Measurements from ENCODE around the gene ZNF555.
"Not testable (repeated sequence)": the region's sequence is repeated elsewhere in the genome, so short reads cannot be mapped to it uniquely, and the experiment has no call there.

Gene ZNF555

DNA sequence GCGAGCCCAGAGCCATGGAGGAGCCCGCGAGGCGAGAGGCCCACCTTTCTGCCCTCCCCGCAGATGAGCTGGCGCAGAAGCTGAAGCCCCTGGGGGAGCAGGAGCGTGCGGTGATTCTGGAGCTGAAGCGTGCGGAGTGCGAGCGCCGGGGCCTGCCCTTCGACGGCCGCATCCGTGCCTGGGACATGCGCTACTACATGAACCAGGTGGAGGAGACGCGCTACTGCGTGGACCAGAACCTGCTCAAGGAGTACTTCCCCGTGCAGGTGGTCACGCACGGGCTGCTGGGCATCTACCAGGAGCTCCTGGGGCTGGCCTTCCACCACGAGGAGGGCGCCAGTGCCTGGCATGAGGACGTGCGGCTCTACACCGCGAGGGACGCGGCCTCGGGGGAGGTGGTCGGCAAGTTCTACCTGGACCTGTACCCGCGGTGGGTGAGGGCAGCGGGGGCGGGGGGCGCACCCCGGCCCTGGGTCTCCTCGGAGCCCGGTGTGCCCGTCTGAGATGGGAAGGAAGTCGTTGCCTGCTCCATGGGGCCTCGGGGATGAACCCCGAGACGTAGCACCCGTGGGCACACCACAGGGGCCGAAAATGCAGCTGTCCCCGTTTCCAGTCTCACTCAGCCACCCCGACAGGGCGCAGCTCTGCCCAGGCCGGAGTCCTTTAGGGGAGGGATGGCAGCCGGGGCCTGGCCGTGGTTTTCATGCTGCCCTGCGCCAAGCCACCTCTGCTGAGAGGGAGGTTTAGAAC is 33.7 kb upstream of the ZNF555 start:
- no peak for DNase-seq

DNA sequence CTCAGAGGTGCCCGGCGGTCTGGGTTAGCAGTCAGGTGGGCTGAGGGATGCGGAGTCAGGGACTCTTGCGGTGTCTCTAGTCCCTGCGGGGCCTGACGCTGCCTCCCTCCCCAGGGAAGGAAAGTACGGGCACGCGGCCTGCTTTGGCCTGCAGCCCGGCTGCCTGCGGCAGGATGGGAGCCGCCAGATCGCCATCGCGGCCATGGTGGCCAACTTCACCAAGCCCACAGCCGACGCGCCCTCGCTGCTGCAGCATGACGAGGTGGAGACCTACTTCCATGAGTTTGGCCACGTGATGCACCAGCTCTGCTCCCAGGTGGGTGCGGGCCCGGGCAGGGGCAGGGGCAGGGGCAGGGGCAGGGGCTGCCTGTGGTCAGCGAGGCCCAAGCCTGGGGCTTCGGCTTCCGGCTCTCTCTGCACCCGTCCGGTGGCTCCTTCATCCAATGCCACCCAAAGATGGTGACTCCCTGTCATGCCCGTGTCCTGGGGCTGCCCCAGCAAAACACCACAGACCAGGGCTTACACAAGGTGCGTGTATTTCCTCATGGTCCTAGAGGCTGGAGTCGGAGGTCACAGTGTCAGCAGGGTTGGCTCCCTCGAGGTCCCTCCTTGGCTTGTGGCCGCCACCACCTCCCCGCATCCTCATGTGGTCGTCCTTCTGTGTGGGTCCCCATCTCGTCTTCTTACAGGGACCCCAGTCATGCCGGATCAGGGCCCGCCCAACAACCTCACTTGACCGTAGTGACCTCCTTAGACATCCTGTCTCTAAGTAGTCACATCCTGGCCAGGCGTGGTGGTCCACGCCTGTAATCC is 32.9 kb upstream of the ZNF555 start:
- DNase-seq = no peak

DNA sequence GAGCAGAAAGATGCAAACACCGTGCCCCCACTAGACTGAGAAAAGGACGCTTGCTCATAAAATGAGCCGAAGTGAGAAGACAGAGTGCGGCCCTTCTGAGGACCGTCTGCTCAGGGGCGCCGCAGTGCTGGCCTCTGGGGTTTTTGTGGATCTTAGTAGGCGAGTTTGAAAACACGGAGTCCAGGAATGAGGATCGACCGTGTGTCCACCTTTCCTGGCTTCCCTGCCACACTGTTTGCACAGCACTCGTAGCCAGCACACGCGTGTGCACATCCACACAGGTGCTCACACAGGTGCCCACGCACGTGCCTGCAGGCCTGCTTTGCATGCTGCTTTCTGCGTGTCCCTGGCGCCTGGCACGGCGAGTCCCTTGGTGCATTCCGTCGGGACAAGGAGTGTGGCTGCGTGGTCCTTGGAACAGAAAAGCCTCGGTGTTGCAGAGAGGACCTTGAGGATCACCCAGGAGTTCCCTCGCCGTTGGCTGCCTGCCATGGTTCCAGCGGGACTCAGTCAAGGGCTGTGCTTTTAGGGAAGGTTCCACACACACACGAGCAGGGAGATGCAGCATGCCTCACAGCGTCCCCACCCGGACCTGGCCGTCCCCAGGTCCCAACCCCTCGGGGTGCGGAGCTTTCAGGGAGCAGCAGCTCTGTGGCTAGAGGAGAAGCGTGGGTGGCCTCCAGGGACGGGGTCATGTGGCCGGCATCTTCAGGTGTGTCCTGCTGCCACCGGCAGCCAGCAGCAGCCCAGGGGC is 31.7 kb upstream of the ZNF555 start:
- no peak for DNase-seq

DNA sequence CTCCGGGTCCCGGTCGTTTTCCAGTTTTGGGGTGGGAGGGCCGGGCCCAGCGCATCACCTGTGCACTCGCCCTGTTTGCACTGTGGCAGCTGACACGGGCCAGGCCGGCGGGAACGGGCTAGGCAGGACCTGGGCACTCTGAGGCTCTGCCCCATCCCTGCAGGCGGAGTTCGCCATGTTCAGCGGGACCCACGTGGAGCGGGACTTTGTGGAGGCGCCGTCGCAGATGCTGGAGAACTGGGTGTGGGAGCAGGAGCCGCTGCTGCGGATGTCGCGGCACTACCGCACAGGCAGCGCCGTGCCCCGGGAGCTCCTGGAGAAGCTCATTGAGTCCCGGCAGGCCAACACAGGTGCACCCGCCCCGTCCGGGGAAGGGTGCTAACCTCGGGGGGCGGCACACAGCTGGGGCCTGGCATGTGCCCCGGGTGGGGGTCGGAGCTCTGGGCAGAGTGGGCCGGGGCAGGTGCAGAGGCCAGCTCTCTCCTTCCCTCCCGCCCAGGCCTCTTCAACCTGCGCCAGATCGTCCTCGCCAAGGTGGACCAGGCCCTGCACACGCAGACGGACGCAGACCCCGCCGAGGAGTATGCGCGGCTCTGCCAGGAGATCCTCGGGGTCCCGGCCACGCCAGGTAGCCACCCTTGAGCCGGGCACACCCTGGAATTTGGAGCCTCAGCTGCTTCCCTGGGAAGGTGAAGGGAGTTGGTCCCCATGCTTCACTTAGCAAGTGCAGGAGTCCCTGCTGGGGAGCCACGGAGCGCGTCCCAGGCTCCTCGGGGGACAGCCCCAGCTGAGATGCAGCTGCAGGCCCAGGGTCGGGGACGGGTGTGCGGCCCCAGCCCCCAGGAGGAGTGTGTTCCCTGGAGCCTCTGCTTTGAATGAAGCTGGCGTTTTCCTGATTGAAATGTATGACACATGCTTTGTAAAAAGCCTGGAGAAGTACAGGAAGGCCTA is 30.9 kb upstream of the ZNF555 start:
- no peak for DNase-seq

DNA sequence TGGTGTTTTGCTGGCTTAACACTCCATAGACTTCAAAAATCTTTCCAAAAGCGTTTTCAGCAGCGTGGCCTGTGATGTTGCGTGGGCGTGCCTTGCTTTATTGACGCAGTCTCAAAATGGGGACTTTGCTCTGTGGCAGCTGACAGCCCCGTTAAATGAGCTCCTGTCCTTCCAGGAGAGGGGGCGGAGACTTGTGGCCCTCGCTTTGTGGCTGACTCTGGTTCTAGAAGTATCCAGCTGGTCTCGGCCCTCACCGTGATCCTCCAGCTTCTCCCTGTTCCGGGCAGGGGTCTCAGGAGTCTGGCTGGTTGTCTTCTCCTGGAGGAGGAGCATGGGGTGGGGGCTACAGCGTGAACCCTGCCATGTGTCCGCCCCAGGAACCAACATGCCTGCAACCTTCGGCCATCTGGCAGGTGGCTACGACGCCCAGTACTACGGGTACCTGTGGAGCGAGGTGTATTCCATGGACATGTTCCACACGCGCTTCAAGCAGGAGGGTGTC is 30.0 kb upstream of the ZNF555 start:
- no peak for DNase-seq

DNA sequence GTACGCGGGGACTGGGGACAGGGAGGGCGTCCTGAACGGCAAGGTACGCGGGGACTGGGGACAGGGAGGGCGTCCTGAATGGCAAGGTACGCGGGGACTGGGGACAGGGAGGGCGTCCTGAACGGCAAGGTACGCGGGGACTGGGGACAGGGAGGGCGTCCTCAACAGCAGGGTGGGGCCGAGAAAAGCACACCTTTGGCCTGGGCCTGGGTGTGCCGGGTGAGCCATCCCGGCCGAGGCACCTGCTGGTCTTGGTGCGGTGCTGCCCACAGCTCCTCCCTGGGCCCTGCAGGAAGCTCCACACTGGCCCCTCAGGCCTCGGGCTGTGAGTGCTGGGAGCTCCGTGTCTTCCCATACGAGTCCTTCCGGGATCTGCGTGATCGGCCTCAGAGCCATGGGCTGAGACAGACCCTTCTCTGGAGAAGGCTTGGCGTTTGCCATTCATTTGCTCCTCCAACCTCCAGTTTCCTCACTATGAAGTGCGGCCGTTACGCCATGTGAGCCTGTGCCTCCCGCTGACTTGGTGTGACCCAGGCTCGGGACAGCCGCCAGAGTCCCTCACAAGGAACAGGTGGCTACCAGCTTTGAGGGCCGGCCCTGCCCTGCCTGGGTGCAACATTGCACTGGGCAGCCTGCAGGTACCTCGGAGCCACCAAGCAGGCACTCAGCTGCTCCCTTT is 29.4 kb upstream of the ZNF555 start:
- DNase-seq = no peak

DNA sequence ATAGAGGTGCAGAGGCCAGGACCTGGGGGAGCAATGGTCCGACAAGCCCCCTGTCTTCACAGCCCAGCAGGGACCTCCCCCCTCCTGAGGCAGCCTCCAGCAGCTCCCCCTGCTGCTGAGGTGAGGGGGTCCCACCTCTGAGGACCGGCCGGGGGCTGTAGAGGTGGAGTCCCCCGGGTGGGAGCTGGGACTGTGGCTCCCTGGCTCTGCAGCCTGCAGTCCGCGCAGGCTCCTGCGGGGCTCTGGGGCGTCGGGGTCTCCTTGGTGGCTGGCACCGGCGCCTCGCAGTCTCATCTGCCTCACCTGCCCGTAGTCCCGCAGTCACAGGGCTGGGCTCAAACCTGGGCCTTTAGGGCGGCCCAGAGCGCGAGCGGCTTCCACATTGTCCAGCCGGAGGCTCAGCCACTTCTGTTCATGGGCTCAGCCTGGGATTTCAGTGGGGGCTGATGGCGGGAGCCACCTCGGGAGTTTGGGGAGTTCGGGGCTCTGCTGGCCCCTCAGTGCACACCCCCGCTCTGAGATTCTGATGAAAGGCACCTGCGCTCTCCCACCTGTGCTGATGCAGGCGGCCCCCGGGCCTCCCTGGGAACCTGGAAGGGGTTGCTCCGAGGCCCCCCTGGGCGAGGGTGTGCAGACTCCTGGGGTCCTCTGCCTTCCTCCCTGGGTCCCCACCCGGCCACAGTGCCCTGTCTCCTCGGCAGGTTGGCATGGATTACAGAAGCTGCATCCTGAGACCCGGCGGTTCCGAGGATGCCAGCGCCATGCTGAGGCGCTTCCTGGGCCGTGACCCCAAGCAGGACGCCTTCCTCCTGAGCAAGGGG is 28.7 kb upstream of the ZNF555 start:
- no peak for DNase-seq

DNA sequence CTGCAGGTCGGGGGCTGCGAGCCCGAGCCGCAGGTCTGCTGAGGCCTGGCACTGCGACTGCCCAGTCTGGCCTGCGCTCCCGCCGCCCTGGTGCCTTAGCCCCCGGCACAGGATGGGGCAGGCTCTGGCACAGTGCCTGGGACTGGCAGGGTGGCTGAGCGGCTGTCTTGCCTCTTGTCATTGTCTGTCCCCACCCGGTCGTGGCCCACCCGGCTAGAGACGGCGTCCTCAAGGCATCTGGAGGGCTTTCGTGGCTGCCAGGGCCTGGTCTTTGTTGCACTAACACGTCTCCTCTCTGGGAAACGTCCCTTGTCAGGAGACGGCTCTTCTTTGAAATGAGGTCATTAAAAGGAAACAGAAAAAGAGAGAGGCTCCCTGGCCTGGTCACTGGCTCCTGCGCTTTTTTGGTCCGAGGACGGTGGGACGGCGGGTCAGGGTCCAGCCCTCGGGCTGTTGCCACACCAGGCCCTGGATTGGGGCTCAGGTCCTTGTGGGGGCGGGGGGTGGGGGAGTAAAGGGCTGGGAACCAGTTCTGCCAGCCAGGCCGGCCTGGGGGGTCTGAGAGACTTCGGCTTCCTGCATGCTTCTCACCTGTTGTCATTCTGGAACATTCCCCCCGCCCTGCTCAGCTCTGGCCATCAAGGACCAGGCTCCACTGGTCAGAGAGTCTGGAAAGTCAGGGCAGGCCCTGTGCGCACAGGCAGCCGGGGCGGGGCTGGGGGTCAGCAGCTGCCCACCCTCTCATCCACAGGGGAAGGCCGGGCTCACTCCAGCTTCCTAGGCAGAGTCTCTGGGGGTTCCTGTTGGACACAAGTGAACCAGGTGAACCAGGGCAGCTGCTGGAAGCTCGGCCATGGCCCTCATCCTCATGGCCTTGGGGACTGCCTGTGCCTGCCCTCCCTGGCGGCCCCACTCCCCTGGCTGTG is 27.8 kb upstream of the ZNF555 start:
- DNase-seq = no peak

DNA sequence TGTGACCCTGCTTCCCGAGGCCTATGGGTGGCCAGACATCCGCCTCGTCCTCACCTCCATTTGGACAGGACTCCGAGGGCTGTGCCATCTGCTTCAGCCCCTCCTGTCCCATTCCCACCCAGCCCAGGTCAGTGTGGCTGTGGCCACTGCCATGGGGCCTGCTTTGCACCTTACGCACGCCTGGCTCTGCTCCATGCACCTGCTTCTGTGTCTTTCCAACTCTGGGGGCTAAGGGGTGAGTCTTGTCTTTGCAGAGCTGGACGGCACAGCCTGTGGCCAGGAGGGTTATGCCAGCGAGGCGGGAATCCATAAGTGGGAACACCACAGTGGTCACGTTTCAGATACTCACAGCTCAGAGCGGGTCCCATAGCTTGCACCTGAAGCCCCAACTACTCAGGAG is 26.8 kb upstream of the ZNF555 start:
- no peak for DNase-seq

DNA sequence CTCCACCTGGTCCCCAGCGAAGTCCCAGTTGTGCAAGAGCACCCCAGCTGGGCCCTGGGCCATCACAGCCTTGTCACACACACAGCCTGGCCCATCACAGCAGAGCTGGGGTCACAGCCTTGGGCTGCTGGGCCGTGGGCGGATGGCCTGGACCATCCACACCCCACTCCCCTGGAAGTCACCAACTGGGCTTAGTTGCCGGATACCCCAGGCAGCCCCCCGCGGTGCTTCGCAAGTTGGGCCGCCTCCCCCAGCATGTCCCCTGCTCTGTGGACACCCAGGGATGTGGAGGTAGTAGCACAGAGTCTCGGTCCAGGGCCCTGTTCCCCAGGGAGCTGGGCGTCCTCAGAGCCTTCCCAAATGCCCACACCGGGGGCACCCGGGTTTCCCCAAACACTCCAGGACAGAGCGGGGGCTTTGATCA is 26.1 kb upstream of the ZNF555 start:
- no peak for DNase-seq

DNA sequence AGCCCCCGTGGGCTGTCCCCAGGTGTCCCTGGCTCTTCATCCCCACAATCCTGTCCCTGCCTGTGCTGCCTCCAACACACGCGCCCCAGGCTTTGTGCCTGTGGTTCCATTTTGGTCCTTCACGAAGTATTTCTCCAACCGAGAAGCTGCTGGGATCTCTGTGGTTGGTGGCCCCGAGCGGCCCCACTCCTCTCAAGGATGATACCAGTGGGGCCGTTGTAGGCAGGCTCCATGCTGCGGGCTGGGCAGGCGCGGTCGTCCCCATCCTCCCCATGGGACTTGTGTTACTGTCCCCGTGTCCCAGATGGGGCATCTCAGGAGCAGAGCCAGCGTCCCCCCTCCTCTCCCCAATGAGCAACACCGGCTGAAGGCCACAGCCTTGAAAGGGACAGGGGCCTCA is 25.4 kb upstream of the ZNF555 start:
- DNase-seq = no peak

DNA sequence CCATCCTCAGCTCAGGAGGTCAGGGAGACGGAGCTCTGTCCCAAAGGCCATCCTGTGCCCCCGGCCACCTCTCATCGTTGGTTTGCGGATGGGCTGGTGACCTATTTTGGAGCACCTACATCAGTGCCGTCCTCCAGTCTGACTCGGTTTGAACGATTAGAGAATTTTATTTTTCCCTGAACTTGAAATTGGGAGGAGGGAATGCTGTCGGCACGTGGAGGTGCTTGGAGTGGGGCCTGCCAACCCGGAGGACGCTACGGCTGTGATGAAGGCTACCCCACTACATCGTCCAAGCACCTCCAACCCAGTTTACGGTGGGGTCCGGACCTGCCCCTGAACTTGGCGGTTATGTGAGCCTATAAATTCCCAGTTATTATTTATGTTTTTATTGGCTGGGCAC is 24.6 kb upstream of the ZNF555 start:
- DNase-seq = no peak

DNA sequence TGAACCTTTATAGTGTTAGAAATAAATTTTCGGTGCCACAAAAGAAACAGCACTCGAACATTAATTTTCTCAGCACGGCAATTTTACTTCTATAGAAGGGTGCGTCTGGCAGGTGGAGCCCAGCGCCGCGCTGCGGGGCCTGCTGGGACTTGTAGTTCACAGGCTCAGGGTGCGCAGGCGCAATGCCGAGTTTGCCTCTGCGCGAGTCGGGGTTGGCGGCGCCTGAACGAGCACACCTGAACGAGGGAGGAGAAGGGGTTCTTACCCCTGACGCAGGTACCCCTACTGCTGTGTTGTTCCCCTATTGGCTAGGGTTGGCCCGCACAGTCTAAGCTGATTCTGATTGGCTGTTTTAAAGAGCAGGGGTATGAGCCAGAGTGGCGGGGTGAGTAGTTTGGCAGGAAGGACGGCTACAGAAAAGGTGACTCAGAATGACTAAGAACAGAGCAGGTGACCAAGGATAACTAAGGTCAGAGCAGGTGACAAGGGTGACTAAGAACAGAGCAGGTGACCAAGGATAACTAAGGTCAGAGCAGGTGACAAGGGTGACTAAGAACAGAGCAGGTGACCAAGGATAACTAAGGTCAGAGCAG is 23.9 kb upstream of the ZNF555 start:
- not testable (repeated sequence) for DNase-seq

DNA sequence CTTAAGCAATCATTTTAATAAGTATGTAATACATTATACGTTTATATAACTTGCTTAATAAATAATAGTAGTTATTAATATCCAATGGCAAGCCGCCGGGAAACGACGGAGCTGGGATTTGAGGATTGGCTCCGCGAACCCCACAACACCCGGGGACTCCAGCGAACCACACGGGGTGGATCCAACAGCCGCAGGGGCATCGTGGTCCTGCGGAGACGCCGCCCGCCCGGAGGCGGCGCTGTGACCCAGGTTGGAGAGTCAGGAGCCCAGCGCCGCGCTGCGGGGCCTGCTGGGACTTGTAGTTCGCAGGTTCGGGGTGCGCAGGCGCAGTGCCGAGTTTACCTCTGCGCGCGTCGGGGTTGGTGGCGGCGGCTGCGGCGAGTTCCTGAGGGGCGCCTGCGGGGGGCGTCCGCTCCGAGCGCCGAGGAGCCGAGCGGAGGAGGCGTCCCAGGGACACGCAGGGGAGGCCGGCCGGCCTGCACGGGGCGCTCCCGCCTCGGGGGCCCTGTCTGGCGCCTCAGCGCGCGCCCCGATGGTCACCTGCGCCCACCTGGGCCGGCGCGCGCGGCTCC is 21.6 kb upstream of the ZNF555 start, which contains the start of gene ZNF554:
ZNF554 (plus strand) TSS at position 329 of the 572 bp plus-strand sequence; CDS start at position 533, 204 bp downstream.
- peak; percentile 93 for DNase-seq

DNA sequence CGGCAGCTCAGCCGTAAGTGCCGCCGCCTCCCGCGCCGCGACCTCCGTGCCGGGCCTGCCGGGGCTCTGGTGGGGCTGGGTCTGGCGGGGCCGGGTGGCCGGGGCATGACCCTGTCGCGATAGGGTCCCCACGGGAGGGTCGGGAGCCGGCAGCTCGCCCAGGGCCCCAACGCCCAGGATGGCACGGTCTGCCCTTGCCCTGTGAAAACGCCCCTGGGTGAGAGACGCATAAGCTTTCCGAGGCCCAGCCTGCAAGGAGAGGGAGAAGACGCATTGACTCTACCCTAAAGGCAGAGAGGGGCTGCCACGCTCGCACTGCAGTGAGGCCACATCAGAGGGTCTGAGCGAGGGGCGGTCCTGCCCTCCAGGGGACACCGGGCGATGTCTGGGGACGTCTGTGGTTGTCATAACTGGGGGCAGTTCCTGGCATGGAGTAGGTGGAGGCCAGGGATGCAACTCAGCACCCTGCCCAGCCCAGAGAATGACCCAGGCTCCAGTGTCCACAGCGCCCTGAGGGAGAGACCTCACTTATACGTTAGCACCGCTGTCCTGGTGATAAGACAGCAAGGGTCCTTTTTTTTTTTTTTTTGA is 21.1 kb upstream of the ZNF555 start:
- DNase-seq = peak; percentile 26

DNA sequence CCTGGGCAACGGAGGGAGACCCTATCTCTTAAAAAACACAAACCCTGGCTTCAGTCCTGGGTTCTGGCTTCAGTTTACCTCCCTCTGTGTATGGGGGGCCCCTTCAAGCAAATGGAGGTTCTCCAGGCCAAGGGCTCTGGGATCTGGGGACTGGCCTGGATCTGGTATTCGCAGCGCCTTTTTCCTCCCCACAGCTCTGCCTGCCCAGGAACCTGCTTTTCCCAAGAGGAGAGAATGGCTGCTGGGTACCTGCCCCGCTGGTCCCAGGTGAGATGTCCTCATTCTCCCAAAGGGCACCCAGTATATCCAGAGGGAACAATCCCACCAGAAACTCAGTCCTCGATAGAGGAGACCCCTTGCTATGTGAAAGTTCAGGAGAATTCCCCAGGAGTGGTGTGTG is 18.4 kb upstream of the ZNF555 start:
- no peak for DNase-seq

DNA sequence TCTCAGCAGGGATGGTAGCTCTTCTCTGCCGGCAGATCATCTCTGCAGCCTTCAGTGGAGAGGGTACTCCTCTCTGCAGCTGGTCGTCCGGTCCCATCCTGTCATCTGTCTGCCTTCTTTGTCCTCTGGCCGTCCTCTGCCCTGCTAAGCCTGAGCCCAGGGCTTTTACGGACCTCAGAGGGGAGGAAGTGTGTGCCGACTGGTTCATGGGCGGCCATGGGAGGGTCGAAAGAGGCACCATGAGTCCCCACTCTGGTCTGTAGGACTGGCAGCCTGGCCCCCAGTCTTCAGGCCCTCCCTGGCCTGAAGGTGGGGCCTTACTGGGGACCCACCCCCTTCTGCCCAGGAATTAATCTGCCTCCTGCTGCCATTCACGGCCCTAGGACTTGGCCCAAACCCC is 17.6 kb upstream of the ZNF555 start:
- DNase-seq = no peak

DNA sequence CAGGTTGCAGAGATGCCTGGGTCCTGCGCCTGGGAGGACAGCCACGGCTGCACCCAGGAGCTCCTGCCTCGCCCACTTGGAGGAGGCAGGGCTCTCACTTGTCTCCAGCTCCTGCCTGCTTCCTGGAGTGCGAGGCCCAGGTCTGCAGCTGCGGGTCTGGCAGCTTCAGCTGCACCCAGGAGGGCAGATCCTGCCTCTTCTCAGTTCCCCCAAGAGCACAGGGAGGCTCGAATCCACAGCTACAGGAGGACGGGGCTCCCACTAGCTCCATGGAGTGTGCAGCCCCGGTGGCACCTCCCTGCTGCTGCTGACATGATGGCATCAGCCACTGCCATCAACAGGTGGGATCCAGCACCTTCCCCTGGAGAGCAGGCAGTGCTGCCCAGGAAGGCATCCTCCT is 17.1 kb upstream of the ZNF555 start:
- DNase-seq = no peak
